Mucosa of rectum (tissue), 2 donors: ENCODE data around the gene FAM117B.

Experiments used
- H3K27ac ChIP-seq, 2 donors: one replicate each; pipeline ENCODE4 v1.7.0; 2013; ENCODE audit warnings: inconsistent platforms in 2 of 2, low read depth in 2 of 2, low read length in 2 of 2
- H3K27me3 ChIP-seq, 2 donors: one replicate each; pipeline ENCODE4 v1.7.0; 2013; ENCODE audit warnings: low read length in 2 of 2; ENCODE audit not compliant: control insufficient read depth in 2 of 2, insufficient read depth in 2 of 2
- H3K36me3 ChIP-seq, 2 donors: one replicate each; pipeline ENCODE4 v1.7.0; 2013; ENCODE audit warnings: low read length in 2 of 2; ENCODE audit not compliant: control insufficient read depth in 2 of 2, insufficient read depth in 2 of 2
- H3K4me1 ChIP-seq, 2 donors: one replicate each; pipeline ENCODE4 v1.7.0; 2013; ENCODE audit warnings: low read length in 2 of 2, mild to moderate bottlenecking in 1 of 2; ENCODE audit not compliant: control insufficient read depth in 2 of 2, insufficient read depth in 2 of 2
- H3K4me3 ChIP-seq, 2 donors: one replicate each; pipeline ENCODE4 v1.7.0; 2013; ENCODE audit warnings: low read length in 2 of 2
- H3K9ac ChIP-seq, 2 donors: one replicate each; pipeline ENCODE4 v1.7.0; 2013; ENCODE audit warnings: low read length in 2 of 2, low read depth in 1 of 2, mild to moderate bottlenecking in 1 of 2
- H3K9me3 ChIP-seq, 2 donors: one replicate each; pipeline ENCODE4 v1.7.0; 2013; ENCODE audit warnings: low read length in 2 of 2; ENCODE audit not compliant: control insufficient read depth in 2 of 2
- donor health status: healthy.
- donor health status: Normal muscosa, but diverticular disease.

The FAM117B gene

GRCh38 chr2:202752071-202752470 is 117.3 kb downstream of the FAM117B start:
- no peak overlapping the region for H3K27ac ChIP-seq
- peaks cover 0 to 2% of the 10 kb centered on the region in 2 donors for H3K4me1 ChIP-seq
- no peaks in the 10 kb centered on the region for H3K9me3 ChIP-seq
- H3K4me3 ChIP-seq: no peak overlapping the region
- peaks cover 0 to under 1% of the 10 kb centered on the region in 2 donors for H3K36me3 ChIP-seq
- H3K27me3 ChIP-seq: no peaks in the 10 kb centered on the region
- no peak overlapping the region for H3K9ac ChIP-seq

GRCh38 chr2:202754936-202755335 is 120.2 kb downstream of the FAM117B start:
- H3K4me3 ChIP-seq: no peak overlapping the region
- H3K9me3 ChIP-seq: no peaks in the 10 kb centered on the region
- no peak overlapping the region for H3K27ac ChIP-seq
- no peaks in the 10 kb centered on the region for H3K27me3 ChIP-seq
- H3K4me1 ChIP-seq: peaks cover 0 to 5% of the 10 kb centered on the region in 2 donors
- H3K36me3 ChIP-seq: peaks cover 8 to 17% of the 10 kb centered on the region in 2 donors
- no peak overlapping the region for H3K9ac ChIP-seq

GRCh38 chr2:202756598-202756997 is 121.8 kb downstream of the FAM117B start:
- Histone ChIP-seq H3K9ac (no peak overlapping the region), H3K4me1 (peaks cover 0 to 5% of the 10 kb centered on the region in 2 donors), H3K27ac (no peak overlapping the region), H3K36me3 (peaks cover 14 to 25% of the 10 kb centered on the region in 2 donors), H3K27me3 (no peaks in the 10 kb centered on the region), H3K9me3 (no peaks in the 10 kb centered on the region), H3K4me3 (no peak overlapping the region)

GRCh38 chr2:202757339-202757738 is 122.6 kb downstream of the FAM117B start:
- no peak overlapping the region for H3K9ac ChIP-seq
- no peaks in the 10 kb centered on the region for H3K9me3 ChIP-seq
- no peak overlapping the region for H3K27ac ChIP-seq
- H3K27me3 ChIP-seq: no peaks in the 10 kb centered on the region
- H3K36me3 ChIP-seq: peaks cover 14 to 30% of the 10 kb centered on the region in 2 donors
- H3K4me3 ChIP-seq: no peak overlapping the region
- H3K4me1 ChIP-seq: peaks cover 0 to 5% of the 10 kb centered on the region in 2 donors

GRCh38 chr2:202758128-202758527 is 123.4 kb downstream of the FAM117B start:
- Histone ChIP-seq H3K4me1 (peaks cover 0 to 5% of the 10 kb centered on the region in 2 donors), H3K4me3 (no peak overlapping the region), H3K9me3 (no peaks in the 10 kb centered on the region), H3K27me3 (no peaks in the 10 kb centered on the region), H3K27ac (no peak overlapping the region), H3K36me3 (peaks cover 14 to 32% of the 10 kb centered on the region in 2 donors), H3K9ac (no peak overlapping the region)

- Histone ChIP-seq H3K4me3 (no peak overlapping the region), H3K4me1 (peaks cover 0 to 5% of the 10 kb centered on the region in 2 donors), H3K9me3 (no peaks in the 10 kb centered on the region), H3K27ac (no peak overlapping the region), H3K27me3 (no peaks in the 10 kb centered on the region), H3K36me3 (peaks cover 15 to 32% of the 10 kb centered on the region in 2 donors), H3K9ac (no peak overlapping the region)
Observed at GRCh38 chr2:202758604-202759003, 123.8 kb downstream of the FAM117B start.

- Histone ChIP-seq H3K36me3 (peaks cover 28 to 38% of the 10 kb centered on the region in 2 donors), H3K4me1 (peaks cover 0 to 5% of the 10 kb centered on the region in 2 donors), H3K9me3 (no peaks in the 10 kb centered on the region), H3K27me3 (no peaks in the 10 kb centered on the region), H3K27ac (no peak overlapping the region), H3K9ac (no peak overlapping the region), H3K4me3 (no peak overlapping the region)
Observed at GRCh38 chr2:202760848-202761247, 126.1 kb downstream of the FAM117B start.

- Histone ChIP-seq H3K9me3 (no peaks in the 10 kb centered on the region), H3K27me3 (no peaks in the 10 kb centered on the region), H3K27ac (no peak overlapping the region), H3K36me3 (peaks cover 24 to 34% of the 10 kb centered on the region in 2 donors), H3K4me1 (no peaks in the 10 kb centered on the region), H3K4me3 (no peak overlapping the region), H3K9ac (no peak overlapping the region)
Observed at GRCh38 chr2:202762556-202762955, 127.8 kb downstream of the FAM117B start.

GRCh38 chr2:202763916-202764315 is 129.1 kb downstream of the FAM117B start:
- no peaks in the 10 kb centered on the region for H3K9me3 ChIP-seq
- no peak overlapping the region for H3K27ac ChIP-seq
- no peaks in the 10 kb centered on the region for H3K4me1 ChIP-seq
- peaks cover 23 to 28% of the 10 kb centered on the region in 2 donors for H3K36me3 ChIP-seq
- no peak overlapping the region for H3K4me3 ChIP-seq
- H3K27me3 ChIP-seq: no peaks in the 10 kb centered on the region
- H3K9ac ChIP-seq: no peak overlapping the region

- Histone ChIP-seq H3K27ac (no peak overlapping the region), H3K9ac (no peak overlapping the region), H3K9me3 (no peaks in the 10 kb centered on the region), H3K4me1 (no peaks in the 10 kb centered on the region), H3K36me3 (peaks cover 20 to 21% of the 10 kb centered on the region in 2 donors), H3K27me3 (no peaks in the 10 kb centered on the region), H3K4me3 (no peak overlapping the region)
Observed at GRCh38 chr2:202764991-202765390, 130.2 kb downstream of the FAM117B start.

- Histone ChIP-seq H3K4me3 (no peak overlapping the region), H3K9me3 (no peaks in the 10 kb centered on the region), H3K36me3 (peaks cover 15 to 17% of the 10 kb centered on the region in 2 donors), H3K9ac (no peak overlapping the region), H3K4me1 (no peaks in the 10 kb centered on the region), H3K27ac (no peak overlapping the region), H3K27me3 (no peaks in the 10 kb centered on the region)
Observed at GRCh38 chr2:202765436-202765835, 130.7 kb downstream of the FAM117B start.
